ENCODE results near the gene CDYL2. TPM values are rescaled to one million over a fixed set of nuclear protein-coding genes. Genes with fewer than 3 reads are reported as not detected.

CDYL2 gene
- total RNA-seq, 1 experiment from 2014 or later = 8.2 TPM

DNA sequence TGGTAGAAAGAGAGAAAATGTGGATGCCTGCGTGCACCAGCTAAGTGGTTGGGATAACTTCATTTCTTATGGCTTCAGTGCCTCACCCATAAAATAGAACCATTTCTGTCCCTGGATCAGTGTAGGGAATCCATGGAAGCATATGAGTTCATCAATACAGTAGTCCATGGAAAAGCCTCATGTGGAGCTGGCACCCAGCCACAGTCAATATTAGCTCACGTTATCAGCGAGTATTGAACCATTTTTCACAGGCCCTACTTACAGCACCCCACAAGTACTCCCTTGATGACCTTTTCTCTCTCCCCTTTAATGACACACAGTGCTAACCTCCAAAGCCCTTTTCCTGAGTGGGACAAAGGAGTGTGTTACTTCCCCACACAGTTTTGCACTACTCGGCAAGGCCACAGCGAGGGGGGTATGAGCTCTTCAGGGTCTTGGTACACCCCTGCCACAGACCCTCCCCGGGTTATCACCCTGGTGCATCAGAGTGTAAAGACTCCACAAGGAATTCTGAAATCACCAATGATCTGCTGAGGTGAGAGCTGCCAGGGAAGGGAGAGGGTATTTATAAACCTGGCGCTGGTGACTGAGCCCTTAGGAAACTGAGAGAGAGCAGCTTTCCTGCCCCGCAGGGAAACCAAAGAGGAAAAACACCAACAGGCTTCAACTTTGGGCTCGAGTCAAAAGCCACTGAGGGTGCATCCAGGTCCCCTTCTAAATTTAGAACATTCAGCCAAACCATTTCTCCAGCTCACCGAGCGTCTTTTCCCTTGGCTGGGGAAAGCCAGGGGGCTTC is 226.7 kb downstream of the CDYL2 start:
- ATAC-seq (no peak), DNase-seq (ENCODE audit: low spot score) (no peak)
- POLR2A ChIA-PET = no interaction called here
- H3K9me3 Mint-ChIP-seq = peaks cover 16% of the 10 kb centered on the region
- no peaks in the 10 kb centered on the region for H3K4me1 Mint-ChIP-seq
- no peaks in the 10 kb centered on the region; the same call in 1 of the 2 replicates for H3K27me3 Mint-ChIP-seq (ENCODE audit: low read depth)
- no peak overlapping the region for H3K27ac Mint-ChIP-seq
- CTCF ChIA-PET = interaction anchor here (0.6 kb wide), 1 partner anchor 272 kb away, joined by 3 read pairs; no protein-coding TSS in a partner anchor
- H3K4me3 Mint-ChIP-seq = no peak overlapping the region
- TF ChIP-seq IRF1 (CRISPR knock-in tag; IDR thresholded peaks at IDR 0.05) = no peak
- TF ChIP-seq, protein P1, sequence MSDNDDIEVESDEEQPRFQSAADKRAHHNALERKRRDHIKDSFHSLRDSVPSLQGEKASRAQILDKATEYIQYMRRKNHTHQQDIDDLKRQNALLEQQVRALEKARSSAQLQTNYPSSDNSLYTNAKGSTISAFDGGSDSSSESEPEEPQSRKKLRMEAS (CRISPR knock-in tag; IDR thresholded peaks at IDR 0.05) = no peak
- no peak for TF ChIP-seq KAT7 (CRISPR knock-in tag; IDR thresholded peaks at IDR 0.05; ENCODE audit: borderline replicate concordance)
- no peak for TF ChIP-seq MYBL2 (CRISPR knock-in tag; IDR thresholded peaks at IDR 0.05)
- no peaks in the 10 kb centered on the region for H3K36me3 Mint-ChIP-seq

- no peak for DNase-seq (ENCODE audit: low spot score)
- CTCF ChIA-PET = no interaction called here
- no peaks in the 10 kb centered on the region for H3K36me3 Mint-ChIP-seq
Measured at GRCh38 chr16:80576343-80576912, 228.0 kb downstream of the CDYL2 start.

More at GRCh38 chr16:80576343-80576912, 228.0 kb downstream of the CDYL2 start:
- POLR2A ChIA-PET = no interaction called here
- no peak for ATAC-seq
- Mint-ChIP-seq H3K27ac (no peak overlapping the region), H3K4me3 (no peak overlapping the region), H3K9me3 (peaks cover 15% of the 10 kb centered on the region), H3K4me1 (no peaks in the 10 kb centered on the region), H3K27me3 (ENCODE audit: low read depth) (no peaks in the 10 kb centered on the region; the same call in 1 of the 2 replicates)
- TF ChIP-seq JAZF1 (CRISPR knock-in tag; IDR thresholded peaks at IDR 0.05) = no peak
- no peak for TF ChIP-seq PRDM15 (CRISPR knock-in tag; IDR thresholded peaks at IDR 0.05)
- TF ChIP-seq KAT7 (CRISPR knock-in tag; IDR thresholded peaks at IDR 0.05; ENCODE audit: borderline replicate concordance) = no peak
- no peak for TF ChIP-seq ZNF532 (CRISPR knock-in tag; IDR thresholded peaks at IDR 0.05; ENCODE audit: borderline replicate concordance)
